Measurements from ENCODE around the gene ZMYM5.
"Not testable (repeated sequence)": the region's sequence is repeated elsewhere in the genome, so short reads cannot be mapped to it uniquely, and the experiment has no call there.

The ZMYM5 gene

DNA sequence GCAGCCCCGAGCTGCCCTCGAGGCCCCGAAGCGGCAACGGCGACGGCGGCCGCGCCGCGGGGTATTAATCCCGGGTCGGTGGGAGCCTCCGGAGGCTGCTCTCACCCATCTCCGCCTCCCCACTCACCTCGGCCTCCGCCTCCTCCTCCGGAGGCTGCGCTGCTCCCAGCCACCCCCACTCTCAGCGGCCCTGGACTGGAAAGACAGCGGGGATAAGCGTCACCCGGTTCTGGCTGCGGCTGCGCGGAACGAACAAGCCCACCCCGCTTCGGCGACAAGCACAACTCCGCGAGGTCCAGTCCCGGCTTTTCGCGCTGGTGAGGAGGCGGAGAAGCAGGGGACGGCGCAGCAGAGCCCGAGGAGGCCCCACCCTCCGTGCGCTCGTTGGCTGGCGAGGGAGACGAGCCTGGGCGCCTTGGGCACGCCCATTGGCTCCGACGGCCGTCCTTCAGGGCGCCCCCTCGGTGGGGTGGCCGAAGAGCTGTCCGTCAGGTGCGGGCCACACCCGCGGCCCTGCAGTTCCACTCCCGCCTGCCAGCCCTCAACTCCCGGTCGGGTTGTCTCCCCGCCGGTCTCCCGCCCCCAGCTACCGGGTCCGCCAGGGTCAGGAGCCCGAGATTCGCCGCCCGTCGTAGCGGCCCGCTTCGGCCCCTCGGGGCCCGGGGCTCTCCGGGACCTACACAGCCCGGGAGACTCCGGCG lies at the start of gene ZMYM5:
Gene ZMYM5 (minus strand): TSS at position 327 of the 701 bp plus-strand sequence. CDS start 11,469 bp downstream, outside the sequence.
- CTCF ChIA-PET: interaction anchor here (0.9 to 1.9 kb wide), 3 partner anchors 14 to 94 kb away, joined by 3 to 5 read pairs (median 5); partner anchors contain the start of gene PSPC1
- peak; percentile 97 for DNase-seq
- H3K9me3 Mint-ChIP-seq: no peaks in the 10 kb centered on the region
- peak within 1 kb of the TSS; percentile 99 for H3K27ac Mint-ChIP-seq
- H3K4me3 Mint-ChIP-seq: peak within 1 kb of the TSS; percentile 99
- no peaks in the 10 kb centered on the region for H3K27me3 Mint-ChIP-seq
- peaks cover 42% of the 10 kb centered on the region for H3K4me1 Mint-ChIP-seq
- peaks cover 28% of the 10 kb centered on the region for H3K36me3 Mint-ChIP-seq

DNA sequence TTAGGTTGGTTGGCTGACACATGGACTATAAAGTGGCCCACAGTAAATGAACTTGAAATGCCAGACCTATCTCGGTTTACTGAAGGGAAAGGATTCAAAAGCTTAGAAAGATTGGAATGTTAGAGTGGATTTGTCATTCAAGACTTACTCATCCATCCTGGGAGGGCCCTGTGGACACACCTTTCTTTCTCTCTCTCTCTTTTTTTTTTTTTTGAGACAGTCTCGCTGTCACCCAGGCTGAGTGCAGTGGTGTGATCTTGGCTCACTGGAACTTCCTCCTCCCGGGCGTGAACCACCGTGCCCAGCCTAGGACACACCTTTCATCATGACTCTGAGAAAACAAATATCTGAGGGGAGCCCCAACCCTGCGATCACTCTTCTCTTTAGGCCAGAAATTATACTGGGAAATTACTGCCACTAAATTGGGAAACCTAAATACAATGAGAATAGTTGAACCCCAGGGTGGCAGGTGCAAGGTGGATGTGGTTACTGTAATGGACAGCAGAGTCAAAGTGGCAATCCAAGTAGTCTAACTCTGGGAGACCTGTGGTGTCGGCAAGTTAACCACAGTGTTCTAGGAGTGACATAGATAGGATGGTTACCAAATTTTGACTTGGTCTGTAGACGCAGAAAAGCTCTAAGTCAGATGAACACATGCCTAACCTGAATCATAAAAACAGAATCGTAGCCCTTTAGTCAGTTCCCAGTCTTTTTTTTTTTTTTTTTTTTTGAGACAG lies 47.1 kb upstream of the ZMYM5 start:
- Mint-ChIP-seq H3K9me3 (no peaks in the 10 kb centered on the region), H3K27ac (no peak overlapping the region), H3K4me3 (no peak overlapping the region), H3K4me1 (no peaks in the 10 kb centered on the region), H3K27me3 (peaks cover 4% of the 10 kb centered on the region), H3K36me3 (no peaks in the 10 kb centered on the region)
- no peak for DNase-seq
- CTCF ChIA-PET: no interaction called here

DNA sequence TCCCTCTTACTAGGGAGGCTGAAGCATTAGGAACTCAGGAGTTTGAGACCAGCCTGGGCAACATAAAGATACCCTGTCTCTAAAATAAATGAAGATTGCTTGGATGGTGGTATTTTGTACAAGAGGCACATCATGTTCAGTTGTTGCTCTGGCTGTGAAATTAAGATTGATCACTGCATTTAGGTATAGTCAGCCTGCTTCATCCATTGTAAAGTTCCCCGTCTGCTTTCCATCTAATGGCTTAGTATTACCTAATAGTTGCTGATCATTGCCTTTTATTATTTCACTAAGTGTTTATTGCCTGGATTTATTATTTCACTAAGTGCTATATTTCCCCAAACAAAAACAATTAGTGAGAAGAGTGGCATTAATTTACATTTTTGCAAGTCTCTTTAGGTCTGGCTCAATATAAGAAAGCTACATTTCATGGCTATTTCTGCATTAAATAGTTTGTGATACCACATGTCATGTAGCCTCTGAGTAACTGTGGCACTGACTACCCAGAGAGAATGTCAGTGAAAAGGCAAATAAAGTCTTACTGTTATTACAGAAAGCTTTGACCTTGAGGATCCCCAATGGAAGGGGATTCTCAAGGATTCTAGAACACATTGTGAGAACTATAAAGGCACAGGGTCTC lies 45.0 kb upstream of the ZMYM5 start:
- Mint-ChIP-seq H3K27ac (no peak overlapping the region), H3K27me3 (peaks cover 4% of the 10 kb centered on the region), H3K4me3 (no peak overlapping the region), H3K36me3 (no peaks in the 10 kb centered on the region), H3K4me1 (no peaks in the 10 kb centered on the region), H3K9me3 (no peaks in the 10 kb centered on the region)
- CTCF ChIA-PET: no interaction called here
- no peak for DNase-seq

GRCh38 chr13:19905487-19906195 lies 42.2 kb upstream of the ZMYM5 start:
- H3K4me3 Mint-ChIP-seq, H3K27me3 Mint-ChIP-seq, CTCF ChIA-PET, H3K27ac Mint-ChIP-seq, H3K36me3 Mint-ChIP-seq, H3K4me1 Mint-ChIP-seq, DNase-seq, H3K9me3 Mint-ChIP-seq: not testable (repeated sequence)

DNA sequence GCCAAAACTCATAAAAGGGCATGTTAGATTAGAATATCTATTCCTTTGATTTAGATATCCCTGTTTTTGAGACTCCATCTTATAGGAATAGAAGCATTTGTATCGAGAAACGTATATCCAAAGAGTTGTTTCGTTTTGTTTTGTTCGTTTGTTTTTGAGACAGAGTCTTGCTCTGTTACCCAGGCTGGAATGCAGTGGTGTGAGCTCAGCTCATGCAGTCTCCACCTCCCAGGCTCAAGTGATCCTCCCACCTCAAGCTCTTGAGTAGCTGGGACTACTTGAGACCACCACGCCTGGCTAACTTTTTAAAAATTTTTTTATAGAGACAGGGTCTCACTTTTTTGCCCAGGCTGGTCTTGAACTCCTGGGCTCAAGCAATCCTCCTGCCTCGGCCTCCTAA lies 26.6 kb upstream of the ZMYM5 start:
- Mint-ChIP-seq H3K27me3 (no peaks in the 10 kb centered on the region), H3K4me1 (no peaks in the 10 kb centered on the region), H3K4me3 (no peak overlapping the region), H3K27ac (no peak overlapping the region), H3K36me3 (no peaks in the 10 kb centered on the region), H3K9me3 (no peaks in the 10 kb centered on the region)
- CTCF ChIA-PET: interaction anchor here (0.5 kb wide), 1 partner anchor 302 kb away, joined by 3 read pairs; no protein-coding TSS in a partner anchor
- no peak for DNase-seq

DNA sequence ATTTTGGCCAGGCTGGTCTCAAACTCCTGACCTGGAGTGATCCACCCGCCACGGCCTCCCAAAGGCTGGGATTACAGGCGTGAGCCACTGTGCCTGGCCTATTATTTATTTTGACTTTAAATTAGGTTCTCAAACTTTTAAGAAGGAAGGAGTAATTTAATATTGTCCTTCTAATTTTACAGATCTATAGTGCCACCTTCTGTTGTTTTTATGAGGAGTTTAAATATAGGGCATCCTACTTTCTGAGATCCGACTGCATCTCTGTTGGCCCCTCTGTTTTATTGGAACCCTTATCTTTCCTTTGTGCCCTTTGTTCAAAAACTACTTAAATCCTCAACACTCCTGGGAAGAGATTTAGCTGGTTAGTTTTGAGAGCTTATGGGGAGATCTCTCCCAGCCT lies 25.4 kb upstream of the ZMYM5 start:
- no peak overlapping the region for H3K4me3 Mint-ChIP-seq
- H3K27ac Mint-ChIP-seq: no peak overlapping the region
- H3K4me1 Mint-ChIP-seq: no peaks in the 10 kb centered on the region
- no peaks in the 10 kb centered on the region for H3K9me3 Mint-ChIP-seq
- H3K27me3 Mint-ChIP-seq: no peaks in the 10 kb centered on the region
- DNase-seq: no peak
- H3K36me3 Mint-ChIP-seq: no peaks in the 10 kb centered on the region
- CTCF ChIA-PET: interaction anchor here (0.8 to 1.0 kb wide), 2 partner anchors 9 to 39 kb away, joined by 3 to 4 read pairs; no protein-coding TSS in a partner anchor

- no peak for DNase-seq
- no peaks in the 10 kb centered on the region for H3K4me1 Mint-ChIP-seq
- H3K27ac Mint-ChIP-seq: no peak overlapping the region
- no peaks in the 10 kb centered on the region for H3K36me3 Mint-ChIP-seq
- no peaks in the 10 kb centered on the region for H3K9me3 Mint-ChIP-seq
- peaks cover 5% of the 10 kb centered on the region for H3K27me3 Mint-ChIP-seq
- CTCF ChIA-PET: no interaction called here
- no peak overlapping the region for H3K4me3 Mint-ChIP-seq
Measured at GRCh38 chr13:19882231-19882630, 18.8 kb upstream of the ZMYM5 start.

DNA sequence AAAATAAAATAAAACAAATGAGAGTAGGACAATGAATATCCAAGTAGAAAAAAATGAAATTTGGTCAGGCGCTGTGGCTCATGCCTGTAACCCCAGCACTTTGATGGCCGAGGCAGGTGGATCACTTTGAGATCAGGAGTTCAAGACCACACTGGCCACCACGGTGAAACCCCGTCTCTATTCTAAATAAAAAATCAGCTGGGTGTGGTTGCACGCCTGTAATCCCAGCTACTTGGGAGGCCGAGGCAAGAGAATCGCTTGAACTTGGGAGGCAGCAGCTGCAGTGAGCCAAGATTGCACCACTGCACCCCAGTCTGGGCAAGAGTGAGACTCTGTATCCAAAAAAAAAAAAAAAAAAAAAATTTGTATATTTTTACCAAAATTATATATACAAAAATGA lies 18.2 kb upstream of the ZMYM5 start:
- no peak for DNase-seq
- CTCF ChIA-PET: no interaction called here
- peaks cover 5% of the 10 kb centered on the region for H3K27me3 Mint-ChIP-seq
- H3K4me3 Mint-ChIP-seq: no peak overlapping the region
- no peak overlapping the region for H3K27ac Mint-ChIP-seq
- H3K9me3 Mint-ChIP-seq: no peaks in the 10 kb centered on the region
- no peaks in the 10 kb centered on the region for H3K36me3 Mint-ChIP-seq
- H3K4me1 Mint-ChIP-seq: no peaks in the 10 kb centered on the region

GRCh38 chr13:19864746-19865309 lies 1.4 kb upstream of the ZMYM5 start:
- H3K27ac Mint-ChIP-seq: peak overlapping the region; percentile 99
- CTCF ChIA-PET: interaction anchor here (1.9 kb wide), 1 partner anchor 13 kb away, joined by 5 read pairs; no protein-coding TSS in a partner anchor
- DNase-seq: peak; percentile 79

DNA sequence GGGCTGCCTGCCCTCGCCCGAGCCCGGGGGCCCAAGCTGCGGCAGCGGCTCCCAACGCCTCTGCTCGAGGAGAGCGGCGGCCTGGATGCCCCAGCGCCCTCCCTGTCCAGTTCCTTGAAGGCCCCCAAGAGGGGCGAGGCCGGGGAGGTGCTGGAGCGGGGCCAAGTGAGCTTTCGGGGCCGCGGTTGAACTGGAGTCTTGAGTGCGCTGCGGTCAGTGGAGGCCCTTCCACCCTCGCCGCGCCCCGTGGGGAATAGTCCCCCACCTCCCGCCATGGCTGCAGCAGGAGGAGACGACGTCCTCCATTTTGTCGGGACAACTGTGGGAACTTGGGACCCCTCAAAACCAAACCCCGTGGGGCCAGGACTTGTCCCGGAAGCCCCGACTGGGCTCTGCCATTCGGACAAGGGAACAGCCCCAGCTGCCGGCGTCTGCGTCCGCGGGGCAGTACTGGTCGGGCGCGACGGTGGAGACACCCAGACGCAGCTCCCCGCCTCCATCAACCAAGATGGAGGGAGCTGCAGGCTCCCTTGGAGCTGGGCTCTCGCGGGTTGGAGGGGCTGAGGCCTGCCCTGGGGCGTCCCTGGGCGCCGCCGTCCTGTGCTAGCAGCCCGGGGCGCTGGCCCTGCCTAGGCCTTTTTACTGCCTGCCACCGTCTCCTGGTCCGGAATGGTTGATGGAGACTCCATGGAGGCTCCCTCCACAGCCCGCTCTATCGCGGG lies 736 bp upstream of the ZMYM5 start:
- Mint-ChIP-seq H3K27me3 (no peaks in the 10 kb centered on the region), H3K36me3 (peaks cover 21% of the 10 kb centered on the region), H3K4me1 (peaks cover 37% of the 10 kb centered on the region), H3K9me3 (no peaks in the 10 kb centered on the region), H3K27ac (peak overlapping the region; percentile 99), H3K4me3 (peak overlapping the region; percentile 88)
- CTCF ChIA-PET: interaction anchor here (0.9 to 1.9 kb wide), 3 partner anchors 14 to 93 kb away, joined by 3 to 5 read pairs (median 5); partner anchors contain the start of gene PSPC1
- peak; percentile 69 for DNase-seq

More at GRCh38 chr13:19864746-19865309, 1.4 kb upstream of the ZMYM5 start:
- H3K36me3 Mint-ChIP-seq: peaks cover 17% of the 10 kb centered on the region
- H3K27me3 Mint-ChIP-seq: no peaks in the 10 kb centered on the region
- H3K9me3 Mint-ChIP-seq: no peaks in the 10 kb centered on the region
- H3K4me1 Mint-ChIP-seq: peaks cover 35% of the 10 kb centered on the region
- H3K4me3 Mint-ChIP-seq: peak overlapping the region; percentile 88

GRCh38 chr13:19862481-19863313 lies 752 bp downstream of the ZMYM5 start:
- Mint-ChIP-seq H3K36me3 (peaks cover 34% of the 10 kb centered on the region), H3K4me1 (peaks cover 40% of the 10 kb centered on the region), H3K27ac (peak overlapping the region; percentile 99), H3K9me3 (no peaks in the 10 kb centered on the region), H3K27me3 (no peaks in the 10 kb centered on the region), H3K4me3 (peak overlapping the region; percentile 99)
- CTCF ChIA-PET: interaction anchor here (0.9 to 1.1 kb wide), 3 partner anchors 11 to 80 kb away, joined by 3 to 5 read pairs (median 3); partner anchors contain the start of gene PSPC1
- DNase-seq: peak; percentile 67

- H3K27me3 Mint-ChIP-seq: no peaks in the 10 kb centered on the region
- H3K9me3 Mint-ChIP-seq: peaks cover 4% of the 10 kb centered on the region
- H3K36me3 Mint-ChIP-seq: peaks cover 41% of the 10 kb centered on the region
- peak overlapping the region; percentile 99 for H3K4me3 Mint-ChIP-seq
- CTCF ChIA-PET: interaction anchor here (0.9 to 1.1 kb wide), 4 partner anchors 12 to 79 kb away, joined by 3 to 4 read pairs (median 3); partner anchors contain the start of gene PSPC1
- H3K4me1 Mint-ChIP-seq: peaks cover 44% of the 10 kb centered on the region
- peak overlapping the region; percentile 99 for H3K27ac Mint-ChIP-seq
- DNase-seq: no peak
Measured at GRCh38 chr13:19861762-19862161, 1.7 kb downstream of the ZMYM5 start.

Measured in activated naive CD4-positive, alpha-beta T cell treated with anti-CD3 and anti-CD28 coated beads, Interleukin-2, amount 10 ng/mL, durations not matched to agents 7 days and 5 days (primary cell).